Measurements from ENCODE around the gene THAP5. TPM values are rescaled to one million over a fixed set of nuclear protein-coding genes. Genes with fewer than 3 reads are reported as not detected.
A peak's percentile ranks its signal among the peaks of the same experiment; 100 is the strongest.

The THAP5 gene
- total RNA-seq, 2 donors from 2014 or later = 29.2 to 31.1 TPM

DNA sequence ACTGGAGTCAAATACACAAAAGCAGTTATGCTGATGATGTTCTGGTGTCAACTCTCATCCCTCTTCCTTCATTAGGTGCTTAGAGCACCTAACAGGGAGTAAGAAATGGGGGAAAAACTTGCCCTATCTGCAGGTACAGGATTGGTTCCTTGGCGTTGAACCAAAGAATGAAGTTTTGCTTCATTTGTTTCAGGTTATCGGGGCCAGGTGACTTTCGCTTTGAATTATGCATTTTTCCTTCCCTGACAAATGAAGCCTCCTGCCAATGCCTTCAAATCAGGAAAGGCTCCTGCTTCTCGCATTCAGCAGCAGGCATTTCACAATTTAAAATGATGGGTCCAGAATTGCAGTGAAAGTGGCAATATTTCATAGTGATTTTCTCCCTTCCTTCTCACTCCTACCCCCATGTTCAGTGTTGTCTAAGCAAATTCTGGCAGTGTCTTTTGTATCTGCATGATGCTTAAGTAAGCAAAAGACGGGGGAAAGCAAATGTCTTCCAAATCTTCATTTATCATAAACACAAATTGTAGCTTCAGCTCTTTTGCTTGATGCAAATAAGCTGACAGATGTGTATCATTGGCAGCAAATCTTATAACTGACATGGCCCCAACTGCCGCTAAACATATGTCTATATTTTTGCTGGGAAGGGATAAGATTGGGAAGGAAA is 29.5 kb upstream of the THAP5 start:
- H3K9me3 Mint-ChIP-seq = no peaks in the 10 kb centered on the region
- ATAC-seq (replicated peaks in 1 of 2) (no peak), DNase-seq (no peak)
- no peak overlapping the region for H3K4me3 Mint-ChIP-seq
- H3K36me3 Mint-ChIP-seq (ENCODE audit: insufficient read depth in 2 of 2) = no peaks in the 10 kb centered on the region
- H3K27ac Mint-ChIP-seq = no peak overlapping the region
- H3K27me3 Mint-ChIP-seq (ENCODE audit: low read depth) = peaks cover 34% of the 10 kb centered on the region
- peaks cover 7% of the 10 kb centered on the region for H3K4me1 Mint-ChIP-seq (ENCODE audit: low read depth)

DNA sequence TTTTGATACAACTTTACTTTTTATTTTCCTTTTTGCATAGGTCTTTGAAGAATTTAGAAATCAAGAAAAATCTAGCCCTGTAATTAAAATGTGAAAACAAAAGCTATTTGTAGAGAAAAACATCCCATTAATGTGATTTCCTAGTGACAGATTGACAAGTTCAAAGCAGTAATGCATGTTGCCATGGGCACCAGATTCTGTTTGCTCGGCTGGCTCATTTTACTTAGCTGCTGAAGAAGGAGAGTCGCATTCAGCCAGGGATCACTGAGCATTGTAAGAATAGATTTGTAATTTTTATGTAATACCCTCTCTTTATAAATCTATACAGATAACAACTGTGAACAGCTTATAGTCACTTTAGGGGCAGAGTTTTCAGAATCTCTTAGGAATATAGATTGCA is 28.6 kb upstream of the THAP5 start:
- no peak for DNase-seq
- Mint-ChIP-seq H3K4me3 (no peak overlapping the region), H3K4me1 (ENCODE audit: low read depth) (peaks cover 4% of the 10 kb centered on the region), H3K9me3 (no peaks in the 10 kb centered on the region), H3K36me3 (ENCODE audit: insufficient read depth in 2 of 2) (no peaks in the 10 kb centered on the region), H3K27ac (no peak overlapping the region), H3K27me3 (ENCODE audit: low read depth) (peaks cover 32% of the 10 kb centered on the region)
- ATAC-seq (replicated peaks in 1 of 2) = no peak

DNA sequence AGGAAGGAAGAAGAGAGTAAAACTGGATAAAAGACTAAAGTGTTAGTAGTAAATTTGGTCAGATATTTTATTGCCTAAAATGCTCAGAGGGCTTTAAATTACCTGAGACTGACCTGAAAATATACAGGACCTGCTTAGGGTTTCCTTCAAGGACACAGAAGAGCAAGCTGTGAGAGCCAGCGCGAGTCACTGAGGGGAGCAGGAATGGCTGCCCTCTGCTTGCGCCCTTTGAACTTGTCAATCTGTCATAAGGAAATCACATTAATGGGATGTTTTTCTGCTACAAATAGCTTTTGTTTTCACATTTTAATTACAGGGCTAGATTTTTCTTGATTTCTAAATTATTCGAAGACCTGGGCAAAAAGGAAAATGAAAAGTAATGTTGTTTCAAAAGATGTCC is 27.1 kb upstream of the THAP5 start:
- Mint-ChIP-seq H3K36me3 (ENCODE audit: insufficient read depth in 2 of 2) (no peaks in the 10 kb centered on the region), H3K27me3 (ENCODE audit: low read depth) (peaks cover 24% of the 10 kb centered on the region), H3K4me1 (ENCODE audit: low read depth) (peaks cover 4% of the 10 kb centered on the region), H3K9me3 (no peaks in the 10 kb centered on the region), H3K4me3 (no peak overlapping the region), H3K27ac (no peak overlapping the region)
- no peak for ATAC-seq (replicated peaks in 1 of 2)
- DNase-seq = no peak

DNA sequence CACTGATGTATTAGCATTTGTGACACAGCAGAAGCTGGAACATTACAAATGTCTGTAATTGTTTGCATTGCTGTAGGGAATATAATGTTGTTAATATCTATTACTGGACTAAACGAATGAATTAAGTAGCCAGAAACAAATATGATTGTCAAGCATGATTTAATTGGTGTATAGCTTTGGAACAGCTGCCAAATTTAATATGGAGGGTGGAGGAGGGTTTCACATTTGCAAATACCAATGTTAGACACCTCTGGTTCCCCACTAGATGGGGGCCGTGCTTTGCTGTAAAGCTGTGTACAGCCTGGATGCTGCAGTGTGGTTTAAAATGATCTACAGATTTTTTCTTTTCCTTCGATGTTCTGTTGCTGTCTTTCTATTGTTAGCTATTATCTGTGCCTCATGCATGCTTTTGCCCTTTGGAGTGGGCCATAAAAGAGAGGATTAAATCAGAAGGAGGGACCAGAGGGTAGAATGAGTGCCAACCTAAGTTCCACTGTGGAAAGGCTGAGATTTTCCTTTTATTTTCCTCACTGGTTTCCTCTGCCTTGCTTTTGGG is 23.2 kb upstream of the THAP5 start:
- Mint-ChIP-seq H3K4me1 (ENCODE audit: low read depth) (no peaks in the 10 kb centered on the region), H3K36me3 (ENCODE audit: insufficient read depth in 2 of 2) (no peaks in the 10 kb centered on the region), H3K27ac (no peak overlapping the region), H3K4me3 (no peak overlapping the region), H3K9me3 (no peaks in the 10 kb centered on the region), H3K27me3 (ENCODE audit: low read depth) (peaks cover 3% of the 10 kb centered on the region)
- DNase-seq (no peak), ATAC-seq (replicated peaks in 1 of 2) (no peak)

DNA sequence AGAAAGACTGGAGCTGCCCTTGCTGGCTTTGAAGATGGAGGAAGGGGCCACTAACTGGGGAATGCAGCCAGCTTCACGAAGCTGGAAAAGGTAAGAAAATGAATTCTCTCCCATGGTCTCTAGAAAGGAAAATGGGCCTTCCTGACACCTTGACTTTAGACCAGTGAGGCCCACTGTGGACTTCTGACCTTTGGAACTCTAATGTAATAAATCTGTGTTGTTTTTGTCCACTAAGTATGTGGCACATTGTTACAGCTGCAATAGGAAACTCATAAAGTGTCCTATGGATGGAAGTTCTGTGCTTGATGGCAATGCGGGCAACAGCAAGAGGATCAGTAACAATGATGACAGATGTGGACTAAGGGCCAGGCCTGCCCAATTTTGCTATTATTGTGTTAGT is 21.1 kb upstream of the THAP5 start:
- H3K27ac Mint-ChIP-seq = no peak overlapping the region
- H3K36me3 Mint-ChIP-seq (ENCODE audit: insufficient read depth in 2 of 2) = no peaks in the 10 kb centered on the region
- H3K4me1 Mint-ChIP-seq (ENCODE audit: low read depth) = no peaks in the 10 kb centered on the region
- H3K27me3 Mint-ChIP-seq (ENCODE audit: low read depth) = peaks cover 17% of the 10 kb centered on the region
- H3K4me3 Mint-ChIP-seq = no peak overlapping the region
- DNase-seq (no peak), ATAC-seq (replicated peaks in 1 of 2) (no peak)
- H3K9me3 Mint-ChIP-seq = no peaks in the 10 kb centered on the region

DNA sequence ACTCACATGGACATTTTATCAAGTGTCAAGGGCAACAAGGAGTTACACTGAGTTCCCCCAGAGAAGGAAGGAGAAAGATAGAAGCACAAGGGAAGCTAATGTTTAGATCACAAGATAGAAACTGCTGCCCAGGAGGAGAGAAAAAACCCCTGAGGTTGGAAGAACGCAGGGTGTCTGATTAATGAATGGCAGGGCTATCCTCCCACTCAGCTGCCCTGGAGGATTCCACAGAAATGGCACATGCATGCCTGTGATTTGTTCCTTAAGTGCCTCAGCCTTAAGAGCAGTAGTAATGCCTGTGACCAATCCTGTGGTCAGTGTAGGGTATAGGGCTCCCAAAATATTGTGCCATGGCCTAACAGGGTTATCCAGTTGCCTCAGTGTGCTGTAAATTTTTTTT is 20.4 kb upstream of the THAP5 start:
- H3K27me3 Mint-ChIP-seq (ENCODE audit: low read depth) = peaks cover 17% of the 10 kb centered on the region
- no peak for ATAC-seq (replicated peaks in 1 of 2)
- H3K4me1 Mint-ChIP-seq (ENCODE audit: low read depth) = no peaks in the 10 kb centered on the region

DNA sequence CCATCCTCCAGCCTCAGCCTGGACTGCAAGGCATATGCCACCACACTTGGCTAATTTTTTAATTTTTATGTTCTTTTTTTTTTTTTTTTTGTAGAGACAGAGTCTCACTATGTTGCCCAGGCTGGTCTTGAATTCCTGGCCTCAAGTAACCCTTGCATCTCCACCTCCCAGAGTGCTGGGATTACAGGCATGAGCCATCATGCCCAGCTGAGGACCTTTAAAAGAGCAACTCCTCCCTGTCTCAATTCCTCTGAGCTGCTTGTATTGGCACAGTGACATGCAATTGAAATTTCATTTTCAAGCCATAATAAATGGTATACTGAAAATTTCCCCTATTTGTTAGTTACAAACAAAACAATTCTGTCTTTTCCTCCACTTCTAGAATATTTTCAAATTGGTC is 19.7 kb upstream of the THAP5 start:
- DNase-seq (no peak), ATAC-seq (replicated peaks in 1 of 2) (no peak)
- peaks cover 17% of the 10 kb centered on the region for H3K27me3 Mint-ChIP-seq (ENCODE audit: low read depth)
- H3K36me3 Mint-ChIP-seq (ENCODE audit: insufficient read depth in 2 of 2) = no peaks in the 10 kb centered on the region
- no peak overlapping the region for H3K4me3 Mint-ChIP-seq
- H3K4me1 Mint-ChIP-seq (ENCODE audit: low read depth) = no peaks in the 10 kb centered on the region
- H3K9me3 Mint-ChIP-seq = no peaks in the 10 kb centered on the region
- no peak overlapping the region for H3K27ac Mint-ChIP-seq

More for the DNA sequence above, 20.4 kb upstream of the THAP5 start:
- no peak for DNase-seq
- H3K27ac Mint-ChIP-seq = no peak overlapping the region
- no peaks in the 10 kb centered on the region for H3K36me3 Mint-ChIP-seq (ENCODE audit: insufficient read depth in 2 of 2)
- no peaks in the 10 kb centered on the region for H3K9me3 Mint-ChIP-seq
- no peak overlapping the region for H3K4me3 Mint-ChIP-seq

DNA sequence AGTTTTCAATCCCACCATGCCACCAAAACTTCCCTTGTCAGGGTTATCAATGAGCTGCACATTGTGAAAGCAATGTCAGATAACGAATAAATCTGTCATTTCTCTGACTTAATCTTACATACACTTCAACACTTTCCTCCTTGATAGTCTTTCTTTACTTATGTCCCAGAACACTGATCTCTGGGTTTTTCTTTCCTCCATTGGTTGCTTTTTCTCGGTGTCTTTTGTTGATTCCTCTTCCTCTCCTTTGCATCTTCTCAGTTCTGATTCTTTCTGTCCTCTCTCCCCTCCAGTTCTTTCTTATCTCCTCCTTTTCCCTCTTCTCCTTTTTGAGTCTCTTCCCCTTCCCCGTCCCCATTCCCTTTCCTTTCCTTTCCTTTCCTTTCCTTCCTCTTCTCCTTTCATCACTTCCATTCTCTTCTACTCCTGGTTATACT is 16.8 kb upstream of the THAP5 start:
- H3K4me3 Mint-ChIP-seq = no peak overlapping the region
- H3K9me3 Mint-ChIP-seq = no peaks in the 10 kb centered on the region
- no peak for DNase-seq
- no peak overlapping the region for H3K27ac Mint-ChIP-seq
- H3K4me1 Mint-ChIP-seq (ENCODE audit: low read depth) = no peaks in the 10 kb centered on the region
- H3K27me3 Mint-ChIP-seq (ENCODE audit: low read depth) = peaks cover 17% of the 10 kb centered on the region
- H3K36me3 Mint-ChIP-seq (ENCODE audit: insufficient read depth in 2 of 2) = no peaks in the 10 kb centered on the region
- no peak for ATAC-seq (replicated peaks in 1 of 2)

DNA sequence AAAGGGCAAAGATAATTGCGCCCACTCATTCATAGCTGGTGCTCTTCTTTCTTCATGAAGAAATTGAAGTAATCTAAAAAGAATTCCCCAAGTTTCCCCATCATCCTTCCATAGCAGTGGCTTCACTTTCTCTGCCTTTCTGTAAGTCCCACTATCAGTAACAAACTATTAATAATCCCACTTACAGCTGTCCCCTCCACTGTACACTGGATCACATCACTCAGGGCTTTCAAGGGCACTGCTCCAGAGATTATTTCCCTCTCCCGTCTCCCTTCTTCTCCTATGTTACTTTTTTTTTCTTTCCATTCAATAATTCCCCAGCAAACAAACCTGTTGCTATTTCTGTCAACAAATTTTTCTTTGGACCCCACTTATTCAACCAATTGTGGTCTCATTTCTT is 16.3 kb upstream of the THAP5 start:
- Mint-ChIP-seq H3K4me3 (no peak overlapping the region), H3K27me3 (ENCODE audit: low read depth) (peaks cover 17% of the 10 kb centered on the region), H3K9me3 (no peaks in the 10 kb centered on the region), H3K27ac (no peak overlapping the region), H3K36me3 (ENCODE audit: insufficient read depth in 2 of 2) (no peaks in the 10 kb centered on the region), H3K4me1 (ENCODE audit: low read depth) (no peaks in the 10 kb centered on the region)
- ATAC-seq (replicated peaks in 1 of 2) = no peak
- no peak for DNase-seq

DNA sequence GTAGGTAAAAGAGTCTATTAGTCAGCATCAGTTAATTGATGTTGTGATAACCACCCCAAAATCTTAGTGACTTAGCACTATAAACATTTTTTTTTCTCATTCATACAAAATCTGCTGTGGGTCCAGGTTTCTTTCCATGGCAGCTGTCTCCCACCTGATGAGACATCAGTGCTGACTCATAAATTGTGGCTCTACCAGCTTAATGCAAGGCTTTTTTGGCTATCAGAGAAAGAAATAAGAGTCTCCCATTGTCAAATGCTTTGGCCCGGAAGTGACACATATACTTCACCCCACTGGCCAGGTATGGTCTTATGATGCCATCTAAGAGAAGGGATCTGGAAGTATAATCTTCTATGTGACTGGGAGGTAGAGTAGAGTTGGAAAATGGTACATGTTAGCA is 14.7 kb upstream of the THAP5 start:
- Mint-ChIP-seq H3K27me3 (ENCODE audit: low read depth) (peaks cover 17% of the 10 kb centered on the region), H3K9me3 (no peaks in the 10 kb centered on the region), H3K36me3 (ENCODE audit: insufficient read depth in 2 of 2) (peaks cover 4% of the 10 kb centered on the region in 2 donors), H3K4me3 (no peak overlapping the region), H3K4me1 (ENCODE audit: low read depth) (no peaks in the 10 kb centered on the region), H3K27ac (no peak overlapping the region)
- no peak for ATAC-seq (replicated peaks in 1 of 2)
- DNase-seq = no peak

DNA sequence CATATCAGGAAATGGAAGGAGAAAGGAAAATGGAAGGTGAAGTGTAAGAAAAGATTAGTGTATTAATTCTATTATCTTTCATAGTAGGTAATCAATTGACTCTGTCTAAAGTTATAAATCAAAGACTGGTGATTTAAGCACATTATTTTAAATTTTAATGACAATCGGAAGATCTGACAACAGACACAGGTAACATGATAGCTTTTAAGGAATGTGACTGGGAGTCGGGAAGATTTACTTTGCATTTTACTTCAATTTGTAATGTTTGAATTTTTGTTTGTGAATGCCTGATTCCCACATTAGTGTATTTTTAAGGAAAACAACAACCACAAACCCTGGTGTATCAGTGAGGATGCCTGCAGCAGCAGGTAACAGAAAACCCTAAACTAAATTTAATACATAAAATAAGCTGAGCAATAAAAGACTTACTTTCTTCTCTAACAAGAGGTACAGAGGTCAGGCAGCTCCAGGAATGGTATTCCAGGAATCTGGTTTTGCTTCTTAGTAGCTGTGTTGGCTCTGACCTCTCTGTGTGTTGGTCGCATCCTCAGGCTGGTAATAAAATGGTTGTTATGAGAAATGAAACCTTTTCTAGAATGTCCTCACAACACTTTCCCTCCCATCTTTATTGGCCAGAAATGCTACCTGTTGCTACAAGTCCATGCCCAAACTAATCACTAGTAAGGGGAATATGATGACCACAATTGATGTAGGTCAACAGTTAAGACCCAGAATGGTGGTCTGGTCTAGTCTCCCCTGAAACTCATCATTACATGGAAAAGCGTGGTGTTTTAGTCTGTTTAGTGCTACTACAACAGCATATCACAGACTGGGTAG is 12.4 kb upstream of the THAP5 start:
- H3K4me1 Mint-ChIP-seq (ENCODE audit: low read depth) = peaks cover 4% of the 10 kb centered on the region
- no peak for DNase-seq
- peaks cover 2% of the 10 kb centered on the region in 2 donors for H3K9me3 Mint-ChIP-seq
- H3K4me3 Mint-ChIP-seq = no peak overlapping the region
- ATAC-seq (replicated peaks in 1 of 2) = no peak
- peak overlapping the region; percentile 51 for H3K27ac Mint-ChIP-seq
- peaks cover 10% of the 10 kb centered on the region for H3K27me3 Mint-ChIP-seq (ENCODE audit: low read depth)
- peaks cover 8 to 10% of the 10 kb centered on the region in 2 donors for H3K36me3 Mint-ChIP-seq (ENCODE audit: insufficient read depth in 2 of 2)

DNA sequence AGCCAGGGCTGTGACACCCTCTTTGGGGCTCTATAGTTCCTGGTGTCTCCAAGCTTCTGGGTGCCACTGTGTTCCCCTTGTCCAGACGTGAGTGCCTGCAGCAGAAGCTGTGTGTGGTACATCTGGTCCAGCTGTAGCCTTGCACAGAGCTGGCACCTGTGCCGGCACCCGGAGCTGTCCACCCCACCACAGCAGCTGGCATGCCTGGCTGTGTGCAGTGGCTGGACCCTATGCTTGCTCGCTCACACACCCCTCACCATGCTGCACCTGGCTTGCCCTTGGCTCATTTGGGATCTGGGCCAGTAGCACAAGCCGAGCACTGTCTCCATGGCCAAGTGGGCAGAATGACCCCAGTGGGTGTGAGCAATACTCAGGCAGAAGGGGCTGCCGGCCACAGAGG is 10.8 kb upstream of the THAP5 start:
- no peak overlapping the region for H3K27ac Mint-ChIP-seq
- peaks cover 12 to 16% of the 10 kb centered on the region in 2 donors for H3K36me3 Mint-ChIP-seq (ENCODE audit: insufficient read depth in 2 of 2)
- peak; percentile 13 to 35 for ATAC-seq (replicated peaks in 1 of 2)
- peaks cover 15% of the 10 kb centered on the region for H3K4me1 Mint-ChIP-seq (ENCODE audit: low read depth)
- H3K4me3 Mint-ChIP-seq = no peak overlapping the region
- no peaks in the 10 kb centered on the region for H3K27me3 Mint-ChIP-seq (ENCODE audit: low read depth)
- peaks cover 2% of the 10 kb centered on the region in 2 donors for H3K9me3 Mint-ChIP-seq
- DNase-seq = no peak

DNA sequence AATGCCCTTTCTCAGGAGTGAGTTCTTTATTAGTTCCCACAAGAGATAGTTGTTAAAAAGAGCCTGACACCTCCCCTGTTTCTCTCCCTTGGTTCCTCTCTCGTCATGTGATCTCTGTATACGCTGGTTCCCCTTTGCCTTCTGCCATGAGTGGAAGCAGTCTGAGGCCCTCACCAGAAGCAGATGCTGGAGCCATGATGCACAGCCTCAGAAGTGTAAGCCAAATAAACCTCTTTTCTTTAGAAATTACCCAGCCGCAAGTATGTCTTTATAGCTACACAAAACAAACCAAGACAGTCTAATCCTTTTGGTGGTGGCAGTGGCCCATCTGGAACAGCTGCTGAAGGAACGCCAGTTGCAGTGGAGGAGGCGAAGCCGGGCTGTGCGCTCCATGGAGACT is 9.4 kb upstream of the THAP5 start:
- Mint-ChIP-seq H3K9me3 (peaks cover 2% of the 10 kb centered on the region in 2 donors), H3K36me3 (ENCODE audit: insufficient read depth in 2 of 2) (peaks cover 16% of the 10 kb centered on the region in 2 donors), H3K27ac (no peak overlapping the region), H3K4me3 (no peak overlapping the region), H3K4me1 (ENCODE audit: low read depth) (peaks cover 19% of the 10 kb centered on the region), H3K27me3 (ENCODE audit: low read depth) (no peaks in the 10 kb centered on the region)
- ATAC-seq (replicated peaks in 1 of 2) = no peak
- no peak for DNase-seq

Measured in activated T-cell treated with anti-CD3 and anti-CD28 coated beads, Interleukin-2, amount 50 U/mL, for 72 hours (primary cell).